ENCODE measurements around the gene OSBPL5. TPM values are rescaled to one million over a fixed set of nuclear protein-coding genes. Genes with fewer than 3 reads are reported as not detected.
A peak's percentile ranks its signal among the peaks of the same experiment; 100 is the strongest.

OSBPL5 gene
- total RNA-seq, 1 donor from 2014 or later, result 6.2 TPM

DNA sequence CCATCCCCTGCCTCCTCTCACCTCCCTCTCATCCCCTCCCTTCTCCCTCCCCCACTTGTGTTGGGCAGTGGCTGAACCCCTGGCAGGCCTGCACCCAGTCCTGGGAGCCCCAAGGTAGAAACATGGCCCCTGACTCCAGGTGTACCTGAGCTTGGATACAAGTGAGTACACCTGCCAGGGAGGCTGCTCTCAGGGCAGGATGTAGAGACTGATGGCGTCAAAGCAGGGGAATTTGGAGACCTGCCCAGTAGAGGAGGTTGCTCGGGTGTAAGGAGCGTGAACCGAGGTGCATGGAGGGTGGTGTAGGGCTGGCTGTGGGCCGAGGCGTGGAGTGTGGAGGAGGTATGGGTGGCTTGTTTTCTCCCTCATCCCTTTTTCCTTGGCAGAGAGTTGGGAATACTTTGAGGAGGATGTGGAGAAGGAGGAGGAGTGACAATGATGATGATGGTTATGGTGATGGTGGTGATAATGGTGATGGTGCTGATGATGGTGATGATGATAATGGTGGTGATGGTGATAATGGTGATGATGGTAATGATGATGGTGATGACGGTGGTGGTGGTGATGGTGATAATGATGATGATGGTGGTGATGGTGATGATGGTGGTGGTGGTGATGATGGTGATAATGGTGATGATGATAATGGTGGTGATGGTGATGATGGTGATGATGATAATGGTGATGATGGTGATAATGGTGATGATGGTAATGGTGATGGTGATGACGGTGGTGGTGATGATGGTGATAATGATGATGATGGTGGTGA is 41.2 kb upstream of the OSBPL5 start:
- H3K4me1 Mint-ChIP-seq, result peaks cover 6% of the 10 kb centered on the region
- H3K4me1 ChIP-seq, result peaks cover 7% of the 10 kb centered on the region
- H3K27ac Mint-ChIP-seq, result no peak overlapping the region
- H3K4me3 ChIP-seq, result no peak overlapping the region
- H3K9me3 ChIP-seq (ENCODE audit: low read depth), result peaks cover 6% of the 10 kb centered on the region
- H3F3A ChIP-seq (ENCODE audit: low read depth), result no peaks in the 10 kb centered on the region
- H3K79me2 ChIP-seq (ENCODE audit: low read depth), result no peaks in the 10 kb centered on the region
- no peaks in the 10 kb centered on the region for H4K20me1 ChIP-seq (ENCODE audit: low read depth)
- no peak overlapping the region for H3K4me3 Mint-ChIP-seq
- H2AFZ ChIP-seq (replicated peaks), result no peak overlapping the region
- no peak for DNase-seq (ENCODE audit: low spot score)
- no peaks in the 10 kb centered on the region for H3K36me3 Mint-ChIP-seq
- H3K27me3 ChIP-seq, result peaks cover 47% of the 10 kb centered on the region
- no peaks in the 10 kb centered on the region for H3K36me3 ChIP-seq
- no peak overlapping the region for H3K27ac ChIP-seq
- TF ChIP-seq, protein P1, sequence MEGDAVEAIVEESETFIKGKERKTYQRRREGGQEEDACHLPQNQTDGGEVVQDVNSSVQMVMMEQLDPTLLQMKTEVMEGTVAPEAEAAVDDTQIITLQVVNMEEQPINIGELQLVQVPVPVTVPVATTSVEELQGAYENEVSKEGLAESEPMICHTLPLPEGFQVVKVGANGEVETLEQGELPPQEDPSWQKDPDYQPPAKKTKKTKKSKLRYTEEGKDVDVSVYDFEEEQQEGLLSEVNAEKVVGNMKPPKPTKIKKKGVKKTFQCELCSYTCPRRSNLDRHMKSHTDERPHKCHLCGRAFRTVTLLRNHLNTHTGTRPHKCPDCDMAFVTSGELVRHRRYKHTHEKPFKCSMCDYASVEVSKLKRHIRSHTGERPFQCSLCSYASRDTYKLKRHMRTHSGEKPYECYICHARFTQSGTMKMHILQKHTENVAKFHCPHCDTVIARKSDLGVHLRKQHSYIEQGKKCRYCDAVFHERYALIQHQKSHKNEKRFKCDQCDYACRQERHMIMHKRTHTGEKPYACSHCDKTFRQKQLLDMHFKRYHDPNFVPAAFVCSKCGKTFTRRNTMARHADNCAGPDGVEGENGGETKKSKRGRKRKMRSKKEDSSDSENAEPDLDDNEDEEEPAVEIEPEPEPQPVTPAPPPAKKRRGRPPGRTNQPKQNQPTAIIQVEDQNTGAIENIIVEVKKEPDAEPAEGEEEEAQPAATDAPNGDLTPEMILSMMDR (IDR thresholded peaks at IDR 0.05), result no peak
- TF ChIP-seq EZH2phosphoT487 (IDR thresholded peaks at IDR 0.05), result no peak
- no peak for TF ChIP-seq EZH2 (IDR thresholded peaks at IDR 0.05)
- H3K4me2 ChIP-seq, result no peak overlapping the region
- no peaks in the 10 kb centered on the region for H3K9me3 Mint-ChIP-seq
- peaks cover 18% of the 10 kb centered on the region for H3K27me3 Mint-ChIP-seq (ENCODE audit: insufficient read depth, low read depth)
- no peak overlapping the region for H3K9ac ChIP-seq

DNA sequence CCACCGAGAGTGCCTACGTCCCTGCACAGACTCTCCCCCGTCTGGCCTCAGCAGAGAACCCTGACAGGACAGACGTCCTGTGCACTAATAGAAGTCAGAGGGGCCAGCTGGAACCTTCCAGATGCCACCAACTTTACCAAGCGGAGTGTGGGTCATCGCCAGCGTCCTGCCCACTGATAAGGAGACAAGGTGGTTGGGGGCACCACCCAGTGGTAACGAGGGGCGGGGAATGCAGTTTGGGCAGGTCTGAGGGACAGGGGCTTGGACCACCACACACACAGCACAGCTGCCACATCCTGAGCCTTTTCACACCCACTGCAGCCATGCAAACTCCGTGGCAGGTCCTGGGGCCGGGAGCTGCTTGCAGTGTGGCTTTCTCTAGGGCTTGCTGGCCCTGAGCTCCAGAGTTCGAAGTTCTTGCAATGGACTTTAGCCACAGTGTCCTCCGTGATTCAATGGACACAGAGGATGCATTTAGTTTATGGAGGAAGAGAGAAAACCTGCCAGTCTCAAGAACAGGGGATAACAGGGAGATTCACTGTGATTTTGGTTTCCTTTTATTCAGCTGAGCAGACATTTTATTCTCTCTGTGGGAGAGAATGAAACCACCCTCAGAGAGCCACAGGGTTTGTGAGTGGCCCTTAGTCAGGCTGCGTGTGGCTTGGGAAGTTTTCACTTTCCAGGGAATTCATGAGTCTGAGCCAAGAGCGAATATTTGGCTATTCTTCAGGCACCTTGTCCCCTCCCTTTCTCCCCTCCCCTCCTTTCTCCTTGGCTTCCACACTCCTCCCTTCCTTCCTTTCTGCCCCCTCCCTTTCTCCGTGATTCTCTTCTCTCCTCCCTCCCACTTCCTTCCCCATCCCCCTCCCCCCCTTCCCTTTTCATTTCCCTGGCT is 40.4 kb upstream of the OSBPL5 start:
- H3K36me3 ChIP-seq, result no peaks in the 10 kb centered on the region
- H3K79me2 ChIP-seq (ENCODE audit: low read depth), result no peaks in the 10 kb centered on the region
- TF ChIP-seq EZH2phosphoT487 (IDR thresholded peaks at IDR 0.05), result no peak
- TF ChIP-seq, protein P1 (IDR thresholded peaks at IDR 0.05), result no peak
- TF ChIP-seq EZH2 (IDR thresholded peaks at IDR 0.05), result no peak
- peaks cover 7% of the 10 kb centered on the region for H3K4me1 ChIP-seq
- no peak overlapping the region for H2AFZ ChIP-seq (replicated peaks)
- no peak overlapping the region for H3K4me3 ChIP-seq
- peaks cover 6% of the 10 kb centered on the region for H3K4me1 Mint-ChIP-seq
- no peak overlapping the region for H3K27ac Mint-ChIP-seq
- H3K9me3 ChIP-seq (ENCODE audit: low read depth), result no peaks in the 10 kb centered on the region
- H3K4me2 ChIP-seq, result no peak overlapping the region
- H3K27me3 ChIP-seq, result peaks cover 48% of the 10 kb centered on the region
- no peaks in the 10 kb centered on the region for H3K36me3 Mint-ChIP-seq
- no peaks in the 10 kb centered on the region for H3F3A ChIP-seq (ENCODE audit: low read depth)
- DNase-seq (ENCODE audit: low spot score), result no peak
- H3K9ac ChIP-seq, result no peak overlapping the region
- peaks cover 21% of the 10 kb centered on the region for H3K27me3 Mint-ChIP-seq (ENCODE audit: insufficient read depth, low read depth)
- H3K4me3 Mint-ChIP-seq, result no peak overlapping the region
- H3K9me3 Mint-ChIP-seq, result no peaks in the 10 kb centered on the region
- H4K20me1 ChIP-seq (ENCODE audit: low read depth), result no peaks in the 10 kb centered on the region
- no peak overlapping the region for H3K27ac ChIP-seq

DNA sequence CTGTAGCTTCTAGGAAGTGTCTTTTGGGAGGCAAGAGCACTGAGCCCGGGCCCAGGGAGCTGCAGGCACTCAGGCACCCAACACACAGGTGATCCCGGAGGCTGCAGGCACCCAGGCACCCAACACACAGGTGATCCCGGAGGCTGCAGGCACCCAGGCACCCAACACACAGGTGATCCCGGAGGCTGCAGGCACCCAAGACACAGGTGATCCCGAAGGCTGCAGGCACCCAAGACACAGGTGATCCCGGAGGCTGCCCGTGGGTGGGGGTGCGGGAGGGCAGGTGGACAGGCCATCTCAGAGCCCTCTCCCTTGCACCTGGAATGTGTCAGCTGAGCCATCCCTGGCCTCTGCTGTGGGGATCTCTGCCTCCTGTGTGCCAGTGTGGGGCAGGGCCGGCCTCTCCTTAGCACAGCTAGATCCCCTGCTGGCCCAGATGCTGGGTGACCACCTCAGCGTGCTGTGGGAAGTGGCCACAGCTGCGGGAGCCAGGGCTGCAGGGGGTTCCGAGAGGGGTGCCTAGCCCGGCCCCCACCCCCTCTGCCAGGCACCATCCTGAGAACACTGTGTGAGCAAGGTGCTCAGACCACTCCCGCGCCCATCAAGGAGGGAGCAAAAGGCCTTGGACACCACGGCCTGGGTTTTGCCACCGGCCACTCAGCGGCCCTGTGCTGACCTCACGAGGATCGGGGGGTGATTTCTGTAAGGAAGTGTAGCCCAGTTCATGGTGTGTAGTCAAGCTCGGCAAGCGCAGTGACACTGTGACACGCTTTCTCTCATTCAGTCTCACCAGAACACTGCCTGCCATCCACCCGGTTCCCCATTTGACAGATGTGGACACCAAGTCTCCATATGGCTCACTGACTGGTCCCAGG is 39.3 kb upstream of the OSBPL5 start:
- H3K4me3 ChIP-seq, result no peak overlapping the region
- no peaks in the 10 kb centered on the region for H3F3A ChIP-seq (ENCODE audit: low read depth)
- H3K9me3 Mint-ChIP-seq, result no peaks in the 10 kb centered on the region
- H3K4me2 ChIP-seq, result peak overlapping the region; percentile 92
- no peak overlapping the region for H2AFZ ChIP-seq (replicated peaks)
- DNase-seq (ENCODE audit: low spot score), result no peak
- H3K4me3 Mint-ChIP-seq, result no peak overlapping the region
- peaks cover 48% of the 10 kb centered on the region for H3K27me3 ChIP-seq
- peaks cover 7% of the 10 kb centered on the region for H3K4me1 ChIP-seq
- no peak overlapping the region for H3K27ac ChIP-seq
- no peaks in the 10 kb centered on the region for H3K36me3 ChIP-seq
- no peaks in the 10 kb centered on the region for H4K20me1 ChIP-seq (ENCODE audit: low read depth)
- no peaks in the 10 kb centered on the region for H3K9me3 ChIP-seq (ENCODE audit: low read depth)
- H3K9ac ChIP-seq, result no peak overlapping the region
- H3K4me1 Mint-ChIP-seq, result peaks cover 6% of the 10 kb centered on the region
- TF ChIP-seq EZH2 (IDR thresholded peaks at IDR 0.05) (no peak), EZH2phosphoT487 (IDR thresholded peaks at IDR 0.05) (no peak)
- TF ChIP-seq, protein P1 (IDR thresholded peaks at IDR 0.05), result no peak
- H3K36me3 Mint-ChIP-seq, result no peaks in the 10 kb centered on the region
- H3K27ac Mint-ChIP-seq, result no peak overlapping the region
- peaks cover 20% of the 10 kb centered on the region for H3K27me3 Mint-ChIP-seq (ENCODE audit: insufficient read depth, low read depth)
- H3K79me2 ChIP-seq (ENCODE audit: low read depth), result no peaks in the 10 kb centered on the region
